GM20000 (cell line): Measurements from ENCODE around the gene KCNJ6.

ENCODE experiments used
- DNase-seq: peaks from one replicate; pipeline ENCODE4 v3.0.0; 2012; ENCODE audit warnings: low spot score
- TF ChIP-seq, protein P1 (sequence below): IDR thresholded peaks from 2 replicates; pipeline ENCODE4 v1.5.1; 2012; ENCODE audit warnings: mild to moderate bottlenecking, control low read depth; ENCODE audit errors: extremely low read depth, missing control alignments

Gene KCNJ6

DNA sequence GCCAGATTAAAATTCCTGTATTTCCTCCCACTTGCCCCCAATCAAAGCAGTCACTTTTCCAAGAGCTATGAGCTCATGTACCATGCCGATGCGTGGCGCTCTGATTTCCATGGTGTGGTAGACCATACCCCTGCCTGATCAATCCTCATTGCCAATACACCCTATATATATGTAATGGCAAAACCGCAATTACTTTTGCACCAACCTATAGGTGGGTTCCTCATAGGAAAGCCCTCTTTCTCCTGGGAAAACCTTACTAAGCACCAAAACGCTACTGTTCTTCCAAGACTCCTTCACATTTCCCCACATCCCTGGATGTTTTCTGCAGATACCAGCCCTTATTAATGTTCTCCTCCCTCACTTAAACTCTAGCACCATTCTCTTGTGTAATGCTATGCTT is 11.0 kb downstream of the KCNJ6 start:
- TF ChIP-seq, protein P1, sequence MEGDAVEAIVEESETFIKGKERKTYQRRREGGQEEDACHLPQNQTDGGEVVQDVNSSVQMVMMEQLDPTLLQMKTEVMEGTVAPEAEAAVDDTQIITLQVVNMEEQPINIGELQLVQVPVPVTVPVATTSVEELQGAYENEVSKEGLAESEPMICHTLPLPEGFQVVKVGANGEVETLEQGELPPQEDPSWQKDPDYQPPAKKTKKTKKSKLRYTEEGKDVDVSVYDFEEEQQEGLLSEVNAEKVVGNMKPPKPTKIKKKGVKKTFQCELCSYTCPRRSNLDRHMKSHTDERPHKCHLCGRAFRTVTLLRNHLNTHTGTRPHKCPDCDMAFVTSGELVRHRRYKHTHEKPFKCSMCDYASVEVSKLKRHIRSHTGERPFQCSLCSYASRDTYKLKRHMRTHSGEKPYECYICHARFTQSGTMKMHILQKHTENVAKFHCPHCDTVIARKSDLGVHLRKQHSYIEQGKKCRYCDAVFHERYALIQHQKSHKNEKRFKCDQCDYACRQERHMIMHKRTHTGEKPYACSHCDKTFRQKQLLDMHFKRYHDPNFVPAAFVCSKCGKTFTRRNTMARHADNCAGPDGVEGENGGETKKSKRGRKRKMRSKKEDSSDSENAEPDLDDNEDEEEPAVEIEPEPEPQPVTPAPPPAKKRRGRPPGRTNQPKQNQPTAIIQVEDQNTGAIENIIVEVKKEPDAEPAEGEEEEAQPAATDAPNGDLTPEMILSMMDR, result no peak
- no peak for DNase-seq

DNA sequence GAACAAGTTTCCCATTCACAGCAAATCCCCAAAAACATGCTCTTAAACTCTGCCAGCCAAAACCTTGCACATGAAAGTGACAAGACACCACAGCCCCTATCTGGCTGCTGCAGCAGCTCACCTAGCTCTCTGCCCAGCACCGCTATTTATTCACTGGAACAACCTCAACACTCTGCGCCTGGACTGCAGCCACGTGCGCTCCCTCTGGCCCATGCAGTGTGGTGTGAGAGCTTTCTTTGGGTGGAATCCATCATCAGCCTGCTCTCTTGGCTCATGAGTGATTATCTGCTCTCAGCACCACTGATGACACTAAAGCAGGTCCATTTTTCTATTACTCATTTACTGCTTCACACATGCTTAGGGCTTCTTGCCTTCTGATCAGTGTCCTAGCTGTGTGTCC is 11.4 kb downstream of the KCNJ6 start:
- TF ChIP-seq, protein P1, result no peak
- DNase-seq, result no peak

DNA sequence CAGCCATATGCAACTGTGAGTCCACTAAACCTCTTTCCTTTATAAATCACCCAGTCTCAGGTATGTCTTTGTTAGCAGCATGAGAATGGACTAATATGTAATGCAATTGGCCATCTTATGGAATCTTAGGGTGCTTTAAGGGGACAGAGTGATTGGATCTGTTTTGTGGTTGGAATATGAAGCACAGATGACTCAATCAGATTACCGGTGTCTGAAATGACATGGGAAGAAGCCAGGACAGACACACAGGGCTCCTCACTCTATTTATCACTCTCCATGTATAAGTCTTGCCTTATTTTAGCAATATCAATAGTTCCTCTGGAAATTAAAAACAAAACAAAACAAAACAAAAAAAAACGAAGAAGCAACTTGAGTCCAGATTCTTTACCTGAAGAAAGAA is 12.9 kb downstream of the KCNJ6 start:
- TF ChIP-seq, protein P1, result no peak
- no peak for DNase-seq

DNA sequence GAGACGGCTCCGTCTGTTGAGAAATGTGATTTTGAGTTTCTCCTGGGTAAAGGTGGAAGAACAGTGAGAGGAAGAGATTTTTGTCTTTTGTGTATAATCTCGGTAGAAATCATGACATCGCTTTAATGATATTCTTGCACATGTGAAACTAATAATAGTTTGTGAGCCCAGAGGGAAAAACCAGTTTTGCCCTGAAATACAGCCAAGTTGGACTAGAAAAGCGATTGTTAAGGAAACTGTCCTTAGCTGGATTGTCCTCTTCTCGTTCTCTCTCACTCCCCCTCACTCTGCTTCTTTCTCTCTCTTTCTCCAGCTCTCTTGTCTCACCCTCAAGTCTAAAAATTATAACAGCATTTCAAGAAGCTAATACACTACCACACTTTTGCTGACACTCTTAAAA is 17.1 kb downstream of the KCNJ6 start:
- TF ChIP-seq, protein P1, result no peak
- no peak for DNase-seq

DNA sequence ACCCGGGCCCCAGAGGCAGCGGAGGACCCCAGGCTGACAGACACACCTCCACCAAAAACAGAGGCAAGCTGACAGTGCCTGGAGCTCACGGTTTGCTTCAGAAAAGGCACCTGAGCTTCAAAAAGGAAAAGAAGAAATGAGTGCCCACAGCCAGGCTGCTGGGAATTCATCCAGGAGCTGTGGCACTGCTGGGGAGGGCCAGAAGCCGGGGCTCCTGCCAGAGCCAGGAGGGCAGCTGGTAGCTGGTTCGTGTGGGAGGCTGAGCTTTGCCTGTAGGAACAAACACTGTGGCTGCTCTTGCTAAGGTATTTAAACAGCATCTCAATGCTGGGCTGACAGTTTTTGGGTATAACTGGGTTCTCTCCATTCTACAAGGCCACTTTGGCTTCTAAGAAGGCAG is 19.5 kb downstream of the KCNJ6 start:
- TF ChIP-seq, protein P1, result no peak
- DNase-seq, result no peak

DNA sequence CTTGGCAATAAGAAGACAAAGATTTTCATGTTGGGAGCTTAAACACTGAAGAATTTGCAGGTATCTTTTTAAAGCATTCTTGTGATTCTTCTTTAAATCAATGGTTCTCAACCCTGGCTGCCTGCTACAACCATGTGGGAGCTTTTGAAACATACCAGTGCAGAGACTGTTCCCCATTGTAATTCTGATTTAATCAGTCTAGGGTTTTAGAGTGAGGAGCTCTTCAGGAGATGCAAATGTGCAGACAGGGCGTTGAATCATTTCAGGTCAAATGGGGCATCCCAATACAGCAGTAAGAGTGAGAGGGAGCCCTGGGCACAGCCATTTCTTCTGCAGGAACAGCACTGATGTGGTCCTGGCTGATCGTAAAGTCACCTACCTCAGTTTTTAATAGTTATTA is 24.3 kb downstream of the KCNJ6 start:
- DNase-seq, result no peak

DNA sequence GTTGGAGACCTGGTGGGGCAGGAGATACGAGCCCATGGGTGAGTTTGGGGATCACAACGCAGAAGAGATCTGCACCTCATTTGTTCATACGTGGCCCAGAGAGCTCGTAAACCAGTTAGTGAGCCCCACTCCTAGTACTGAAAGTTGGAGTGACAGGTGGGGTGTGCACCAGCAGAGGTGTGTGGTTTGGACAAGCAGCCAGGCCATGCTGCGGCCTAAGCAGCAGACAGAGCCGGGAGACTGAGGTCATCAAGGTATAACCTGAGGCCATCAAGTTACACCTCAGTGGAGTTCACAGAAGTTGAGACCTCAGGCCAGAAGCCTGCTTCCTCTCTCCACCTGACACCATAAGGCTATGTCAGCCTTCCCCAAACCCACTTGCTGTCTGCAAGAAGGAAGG is 27.6 kb downstream of the KCNJ6 start:
- TF ChIP-seq, protein P1, result no peak
- no peak for DNase-seq

More for the DNA sequence above, 24.3 kb downstream of the KCNJ6 start:
- TF ChIP-seq, protein P1, result no peak

DNA sequence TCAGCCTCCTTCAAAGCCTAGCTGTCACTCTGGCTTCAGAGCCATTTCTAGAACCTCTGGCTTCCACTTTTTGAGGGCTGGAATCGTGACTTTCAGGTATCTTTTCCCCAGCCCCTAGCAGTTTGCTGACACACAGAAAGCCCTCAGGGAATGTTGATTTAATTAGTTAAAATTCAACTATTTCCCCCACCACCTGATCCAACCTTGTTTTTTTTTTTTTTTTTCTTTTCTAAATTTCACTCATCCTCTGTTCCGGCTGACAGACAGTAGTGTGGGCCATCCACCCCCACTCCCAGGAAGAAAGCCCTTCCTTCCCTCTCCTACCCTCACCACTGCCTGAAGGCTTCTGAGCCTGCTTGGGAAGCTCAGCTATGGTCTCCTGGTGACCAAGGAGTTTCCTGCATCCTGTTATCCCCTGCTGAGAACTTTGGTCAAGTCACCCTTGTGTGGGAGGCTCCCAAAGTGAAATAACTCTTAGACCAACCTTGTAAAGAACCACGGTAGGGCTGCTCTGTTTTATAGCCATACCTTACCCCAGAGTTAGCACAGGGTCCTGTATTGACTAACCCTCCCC is 29.4 kb downstream of the KCNJ6 start:
- DNase-seq, result no peak
- TF ChIP-seq, protein P1, result no peak
